Lower leg skin (tissue), 4 donors: ENCODE measurements around the gene C2CD3. TPM values are rescaled to one million over a fixed set of nuclear protein-coding genes. Genes with fewer than 3 reads are reported as not detected.

Experiments used
- DNase-seq, 2 donors: peaks; one replicate each; pipeline ENCODE4 v3.0.0-alpha.2; 2019; ENCODE audit warnings: low spot score in 2 of 2
- H3K4me3 ChIP-seq: fragments of 200-600 bp; sonication (generic); 2 replicates; pipeline ENCODE4 v1.5.1; 2017; ENCODE audit warnings: mild to moderate bottlenecking, low read depth; ENCODE audit not compliant: poor library complexity, severe bottlenecking
- POLR2A ChIP-seq, 2 donors: fragments of 450-650 bp; IDR thresholded peaks; one replicate each; pipeline ENCODE4 v1.6.1; 2016 to 2017; ENCODE audit warnings: antibody characterized with exemption in 2 of 2, mild to moderate bottlenecking in 1 of 2, moderate library complexity in 1 of 2
- WGBS, 2 donors: methylation state at CpG; one replicate each; pipeline ENCODE4 v1.1.5; 2018; 5-methylcytosine and 5-hydroxymethylcytosine counted together
- intact Hi-C: fragments of 100-400 bp; cut with DNase I; formaldehyde crosslinking; loops from one replicate; pipeline ENCODE4 v1.15.0; 2023; ENCODE audit warnings: low total_unique reads
- total RNA-seq, 4 donors: library from RNA; depleted of rRNA; stranded (reverse); fragments of >200 nt; gene quantifications; one replicate each; pipeline ENCODE4 v1.1.0, GENCODE V29; 2016
- TF ChIP-seq, protein P1 (sequence below), 3 donors: fragments of 450-650 bp; IDR thresholded peaks; one replicate each; pipeline ENCODE4 v1.5.1; 2016; ENCODE audit warnings: antibody characterized with exemption in 3 of 3, mild to moderate bottlenecking in 3 of 3, moderate library complexity in 2 of 3

C2CD3 gene
- total RNA-seq, 4 donors from 2014 or later: 16.9 to 28.0 (median 24.4) TPM

DNA sequence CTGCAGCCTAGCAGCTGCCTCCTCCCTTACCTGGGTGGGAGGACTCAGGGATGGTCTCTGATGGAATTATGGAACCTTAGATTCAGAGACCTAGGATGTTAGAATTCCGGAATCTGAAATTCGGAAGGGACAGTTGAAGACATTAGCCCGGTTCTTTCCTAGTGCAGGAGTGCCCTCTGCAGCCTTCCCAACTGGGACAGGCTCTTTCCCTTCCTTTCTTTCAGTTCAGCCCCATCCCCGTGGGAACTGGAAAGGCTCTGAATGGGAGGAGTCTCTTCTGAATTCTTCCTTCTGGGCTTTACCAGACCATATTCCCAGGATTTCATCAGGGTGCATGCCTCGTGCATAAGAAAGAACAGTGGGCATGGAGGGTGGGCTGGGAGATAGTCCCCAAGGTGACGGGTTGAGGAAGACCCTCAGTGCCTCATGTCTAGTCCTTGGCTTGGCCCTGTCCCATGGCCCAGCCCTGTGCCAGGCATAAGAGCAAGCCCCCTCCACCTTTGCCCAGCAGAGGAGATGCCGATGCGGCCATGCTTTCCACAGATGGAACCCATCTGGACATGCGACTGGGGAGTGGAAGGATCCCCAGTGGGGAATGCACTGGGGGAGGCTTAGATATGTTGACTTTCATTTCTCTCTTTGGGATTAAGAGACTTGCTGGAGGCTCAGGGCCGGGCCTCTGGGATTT is 205.6 kb downstream of the C2CD3 start:
- intact Hi-C loops: no loop called here

GRCh38 chr11:73963861-73964260 is 206.9 kb downstream of the C2CD3 start:
- TF ChIP-seq, protein P1, sequence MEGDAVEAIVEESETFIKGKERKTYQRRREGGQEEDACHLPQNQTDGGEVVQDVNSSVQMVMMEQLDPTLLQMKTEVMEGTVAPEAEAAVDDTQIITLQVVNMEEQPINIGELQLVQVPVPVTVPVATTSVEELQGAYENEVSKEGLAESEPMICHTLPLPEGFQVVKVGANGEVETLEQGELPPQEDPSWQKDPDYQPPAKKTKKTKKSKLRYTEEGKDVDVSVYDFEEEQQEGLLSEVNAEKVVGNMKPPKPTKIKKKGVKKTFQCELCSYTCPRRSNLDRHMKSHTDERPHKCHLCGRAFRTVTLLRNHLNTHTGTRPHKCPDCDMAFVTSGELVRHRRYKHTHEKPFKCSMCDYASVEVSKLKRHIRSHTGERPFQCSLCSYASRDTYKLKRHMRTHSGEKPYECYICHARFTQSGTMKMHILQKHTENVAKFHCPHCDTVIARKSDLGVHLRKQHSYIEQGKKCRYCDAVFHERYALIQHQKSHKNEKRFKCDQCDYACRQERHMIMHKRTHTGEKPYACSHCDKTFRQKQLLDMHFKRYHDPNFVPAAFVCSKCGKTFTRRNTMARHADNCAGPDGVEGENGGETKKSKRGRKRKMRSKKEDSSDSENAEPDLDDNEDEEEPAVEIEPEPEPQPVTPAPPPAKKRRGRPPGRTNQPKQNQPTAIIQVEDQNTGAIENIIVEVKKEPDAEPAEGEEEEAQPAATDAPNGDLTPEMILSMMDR (IDR thresholded peaks at IDR 0.05): no peak
- TF ChIP-seq POLR2A (IDR thresholded peaks at IDR 0.05): no peak
- no peak overlapping the region for H3K4me3 ChIP-seq
- 65 to 69% methylated on average over 8 of the region's 8 CpGs for WGBS, 2 donors
- no peak for DNase-seq
- intact Hi-C loops: no loop called here

More for the DNA sequence above, 205.6 kb downstream of the C2CD3 start:
- no peak for DNase-seq
- no peak for TF ChIP-seq POLR2A (IDR thresholded peaks at IDR 0.05)
- TF ChIP-seq, protein P1 (IDR thresholded peaks at IDR 0.05): no peak
- WGBS, 2 donors: 42 to 53% methylated on average over 10 of the region's 10 CpGs
- H3K4me3 ChIP-seq: no peak overlapping the region

Other genes with a start within 250 kb of the C2CD3 start
- gene DNAJB13, start 220.0 kb downstream of the C2CD3 start, total RNA-seq: under 1 TPM in 1 of 4 donors, not detected in 3; 0.42 TPM
- gene UCP2, start 188.2 kb downstream of the C2CD3 start, total RNA-seq: 10 to 100 TPM in 2 of 4 donors, 1 to 10 TPM in 2; 2.2 to 14.0 (median 10.1) TPM
- 1 to 10 TPM in 3 of 4 donors, under 1 TPM in 1; 0.68 to 6.4 (median 3.6) TPM for gene UCP3, start 161.9 kb downstream of the C2CD3 start, total RNA-seq
- gene PPME1, start 287 bp upstream of the C2CD3 start, total RNA-seq: 10 to 100 TPM; 34.7 to 45.7 (median 39.0) TPM
- gene P4HA3, start 140.6 kb upstream of the C2CD3 start, total RNA-seq: under 1 TPM in 2 of 4 donors, not detected in 2; 0.17 to 0.81 TPM
- gene PGM2L1, start 227.4 kb upstream of the C2CD3 start, total RNA-seq: 1 to 10 TPM; 1.0 to 1.8 (median 1.2) TPM